Osteocyte (in vitro differentiated cells): Measurements from ENCODE around the gene KRTAP4-1. TPM values are rescaled to one million over a fixed set of nuclear protein-coding genes. Genes with fewer than 3 reads are reported as not detected.
"Not testable (repeated sequence)": the region's sequence is repeated elsewhere in the genome, so short reads cannot be mapped to it uniquely, and the experiment has no call there.

ENCODE experiments used
- DNase-seq: peaks from one replicate; pipeline ENCODE4 v3.0.0; 2021; ENCODE audit warnings: mixed read lengths; ENCODE audit not compliant: unreplicated experiment; ENCODE audit errors: extremely low spot score
- H3K27ac Mint-ChIP-seq: one replicate; pipeline ENCODE4 v1.8.0; 2021; ENCODE audit warnings: mild to moderate bottlenecking, mixed read lengths; ENCODE audit not compliant: unreplicated experiment
- H3K27me3 Mint-ChIP-seq: one replicate; pipeline ENCODE4 v1.8.0; 2021; ENCODE audit warnings: mixed read lengths; ENCODE audit not compliant: unreplicated experiment
- H3K36me3 Mint-ChIP-seq: one replicate; pipeline ENCODE4 v1.8.0; 2021; ENCODE audit warnings: mixed read lengths; ENCODE audit not compliant: unreplicated experiment
- H3K4me1 Mint-ChIP-seq: one replicate; pipeline ENCODE4 v1.8.0; 2021; ENCODE audit warnings: mixed read lengths; ENCODE audit not compliant: unreplicated experiment
- H3K4me3 Mint-ChIP-seq: one replicate; pipeline ENCODE4 v1.8.0; 2021; ENCODE audit warnings: mild to moderate bottlenecking, moderate library complexity, mixed read lengths; ENCODE audit not compliant: unreplicated experiment
- H3K9me3 Mint-ChIP-seq: one replicate; pipeline ENCODE4 v1.8.0; 2021; ENCODE audit warnings: mixed read lengths; ENCODE audit not compliant: unreplicated experiment
- total RNA-seq: library from RNA; stranded (reverse); gene quantifications from 2 replicates; pipeline ENCODE4 v1.2.1, GENCODE V29; 2021
- TF ChIP-seq, protein P1 (sequence below): fragments of 200-600 bp; sonication (generic); IDR thresholded peaks from 2 replicates; pipeline ENCODE4 v1.5.0; 2021; ENCODE audit warnings: antibody characterized with exemption, mild to moderate bottlenecking, moderate library complexity

KRTAP4-1 gene
- total RNA-seq, 1 donor from 2014 or later: not detected

DNA sequence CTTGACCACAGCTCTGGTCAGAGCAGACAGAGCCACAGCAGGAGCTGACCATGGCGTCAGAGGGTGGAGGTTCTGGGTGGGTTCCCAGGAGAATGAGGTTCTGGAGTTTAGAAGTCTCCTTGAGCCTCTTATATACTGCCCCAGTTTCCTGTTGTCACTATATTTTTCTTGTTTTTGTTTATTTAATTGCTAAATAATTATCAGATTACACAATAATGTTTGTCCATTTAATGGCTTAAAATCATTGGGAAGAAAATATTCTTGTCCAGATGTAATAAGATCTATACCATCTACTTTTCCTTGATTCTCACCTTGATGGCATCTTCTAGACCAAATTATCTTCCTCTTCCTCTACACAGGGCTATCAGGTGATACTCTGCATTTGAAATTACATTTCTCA is 16.6 kb downstream of the KRTAP4-1 start, which contains the start of gene KRTAP4-3:
Gene KRTAP4-3, minus strand, starts transcription at position 101 of the 400 bp plus-strand sequence. Its CDS starts 49 bp downstream, at position 52.
- TF ChIP-seq, protein P1, sequence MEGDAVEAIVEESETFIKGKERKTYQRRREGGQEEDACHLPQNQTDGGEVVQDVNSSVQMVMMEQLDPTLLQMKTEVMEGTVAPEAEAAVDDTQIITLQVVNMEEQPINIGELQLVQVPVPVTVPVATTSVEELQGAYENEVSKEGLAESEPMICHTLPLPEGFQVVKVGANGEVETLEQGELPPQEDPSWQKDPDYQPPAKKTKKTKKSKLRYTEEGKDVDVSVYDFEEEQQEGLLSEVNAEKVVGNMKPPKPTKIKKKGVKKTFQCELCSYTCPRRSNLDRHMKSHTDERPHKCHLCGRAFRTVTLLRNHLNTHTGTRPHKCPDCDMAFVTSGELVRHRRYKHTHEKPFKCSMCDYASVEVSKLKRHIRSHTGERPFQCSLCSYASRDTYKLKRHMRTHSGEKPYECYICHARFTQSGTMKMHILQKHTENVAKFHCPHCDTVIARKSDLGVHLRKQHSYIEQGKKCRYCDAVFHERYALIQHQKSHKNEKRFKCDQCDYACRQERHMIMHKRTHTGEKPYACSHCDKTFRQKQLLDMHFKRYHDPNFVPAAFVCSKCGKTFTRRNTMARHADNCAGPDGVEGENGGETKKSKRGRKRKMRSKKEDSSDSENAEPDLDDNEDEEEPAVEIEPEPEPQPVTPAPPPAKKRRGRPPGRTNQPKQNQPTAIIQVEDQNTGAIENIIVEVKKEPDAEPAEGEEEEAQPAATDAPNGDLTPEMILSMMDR: no peak
- Mint-ChIP-seq H3K27ac (no peak within 1 kb of the TSS), H3K4me1 (no peaks in the 10 kb centered on the region), H3K36me3 (no peaks in the 10 kb centered on the region), H3K27me3 (no peaks in the 10 kb centered on the region), H3K9me3 (no peaks in the 10 kb centered on the region), H3K4me3 (no peak within 1 kb of the TSS)
- no peak for DNase-seq

DNA sequence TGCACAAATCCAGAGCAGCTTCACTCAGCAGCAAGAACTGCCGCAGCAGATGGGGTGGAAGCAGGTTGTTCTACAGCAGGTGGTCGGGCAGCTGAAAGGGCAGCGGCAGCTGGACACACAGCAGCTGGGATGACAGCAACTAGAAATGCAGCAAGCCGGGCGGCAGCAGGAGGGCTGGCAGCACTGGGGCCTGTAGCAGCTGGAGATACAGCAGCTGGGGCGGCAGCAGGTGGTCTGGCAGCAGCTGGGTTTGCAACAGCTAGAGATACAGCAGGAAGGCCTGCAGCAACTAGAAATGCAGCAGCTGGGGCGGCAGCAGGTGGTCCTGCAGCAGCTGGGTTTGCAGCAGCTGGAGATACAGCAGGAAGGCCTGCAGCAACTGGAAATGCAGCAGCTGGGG is 17.1 kb downstream of the KRTAP4-1 start:
- H3K36me3 Mint-ChIP-seq: no peaks in the 10 kb centered on the region
- no peaks in the 10 kb centered on the region for H3K27me3 Mint-ChIP-seq
- no peaks in the 10 kb centered on the region for H3K9me3 Mint-ChIP-seq
- H3K4me1 Mint-ChIP-seq: no peaks in the 10 kb centered on the region
- DNase-seq: no peak
- no peak overlapping the region for H3K4me3 Mint-ChIP-seq
- TF ChIP-seq, protein P1: no peak
- H3K27ac Mint-ChIP-seq: no peak overlapping the region

DNA sequence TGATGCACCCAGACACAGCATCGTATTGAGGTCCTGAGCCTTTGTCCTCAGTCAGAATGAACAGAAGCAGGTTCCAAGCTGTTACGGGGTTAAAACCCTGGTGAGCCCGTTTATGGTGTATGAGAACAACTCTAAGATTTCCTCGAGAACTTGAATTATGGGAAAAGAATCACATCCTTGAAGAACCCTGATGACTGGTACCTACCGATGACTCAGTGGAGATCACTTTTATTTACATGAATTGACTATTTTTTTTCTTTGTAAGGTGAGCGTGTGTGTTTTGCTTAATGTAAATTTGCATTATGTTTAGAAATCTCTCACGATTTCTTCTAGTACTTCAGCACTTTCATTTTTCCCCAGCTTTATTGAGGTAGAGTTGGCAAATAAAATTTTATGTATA is 20.9 kb downstream of the KRTAP4-1 start:
- Mint-ChIP-seq H3K27ac (no peak overlapping the region), H3K27me3 (no peaks in the 10 kb centered on the region), H3K4me3 (no peak overlapping the region), H3K36me3 (no peaks in the 10 kb centered on the region), H3K9me3 (no peaks in the 10 kb centered on the region), H3K4me1 (no peaks in the 10 kb centered on the region)
- DNase-seq: no peak
- TF ChIP-seq, protein P1: no peak

DNA sequence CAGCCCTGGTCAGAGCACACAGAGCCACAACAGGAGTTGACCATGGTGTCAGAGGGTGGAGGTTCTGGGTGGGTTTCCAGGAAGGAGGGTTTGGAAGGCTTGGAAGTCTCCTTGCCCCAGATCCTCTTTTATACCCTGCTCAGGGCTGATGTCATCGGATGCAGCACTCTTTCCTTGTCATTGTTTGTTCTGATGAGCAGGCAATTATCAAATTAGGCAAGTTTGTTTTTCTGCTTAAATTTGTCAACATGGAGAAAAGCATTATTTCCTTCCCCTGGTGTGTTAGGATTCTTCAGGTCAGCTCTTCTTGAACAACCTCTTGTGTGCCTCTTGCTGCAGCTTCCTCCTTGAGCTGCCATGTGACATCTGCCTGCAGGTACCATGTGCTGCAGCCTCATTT is 24.1 kb downstream of the KRTAP4-1 start, which contains the start of gene KRTAP4-4:
Gene KRTAP4-4, minus strand, starts transcription at position 101 of the 400 bp plus-strand sequence. Its CDS starts 57 bp downstream, at position 44.
- DNase-seq: no peak
- no peaks in the 10 kb centered on the region for H3K36me3 Mint-ChIP-seq
- H3K27me3 Mint-ChIP-seq: no peaks in the 10 kb centered on the region
- no peak within 1 kb of the TSS for H3K27ac Mint-ChIP-seq
- no peaks in the 10 kb centered on the region for H3K9me3 Mint-ChIP-seq
- no peak within 1 kb of the TSS for H3K4me3 Mint-ChIP-seq
- no peaks in the 10 kb centered on the region for H3K4me1 Mint-ChIP-seq
- TF ChIP-seq, protein P1: no peak

DNA sequence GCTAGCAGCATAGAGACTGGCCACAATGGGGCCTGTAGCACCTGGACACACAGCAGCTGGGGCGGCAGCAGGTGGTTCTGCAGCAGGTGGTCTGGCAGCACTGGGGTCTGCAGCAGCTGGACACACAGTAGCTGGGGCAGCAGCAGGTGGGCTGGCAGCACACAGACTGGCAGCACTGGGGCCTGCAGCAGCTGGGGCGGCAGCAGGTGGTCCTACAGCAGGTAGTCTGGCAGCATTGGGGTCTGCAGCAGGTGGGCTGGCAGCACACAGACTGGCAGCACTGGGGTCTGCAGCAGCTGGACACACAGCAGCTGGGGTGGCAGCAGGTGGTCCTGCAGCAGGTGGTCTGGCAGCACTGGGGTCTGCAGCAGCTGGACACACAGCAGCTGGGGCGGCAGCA is 24.5 kb downstream of the KRTAP4-1 start:
- H3K27me3 Mint-ChIP-seq, H3K4me1 Mint-ChIP-seq, H3K4me3 Mint-ChIP-seq, DNase-seq, H3K36me3 Mint-ChIP-seq, H3K27ac Mint-ChIP-seq, H3K9me3 Mint-ChIP-seq: not testable (repeated sequence)

DNA sequence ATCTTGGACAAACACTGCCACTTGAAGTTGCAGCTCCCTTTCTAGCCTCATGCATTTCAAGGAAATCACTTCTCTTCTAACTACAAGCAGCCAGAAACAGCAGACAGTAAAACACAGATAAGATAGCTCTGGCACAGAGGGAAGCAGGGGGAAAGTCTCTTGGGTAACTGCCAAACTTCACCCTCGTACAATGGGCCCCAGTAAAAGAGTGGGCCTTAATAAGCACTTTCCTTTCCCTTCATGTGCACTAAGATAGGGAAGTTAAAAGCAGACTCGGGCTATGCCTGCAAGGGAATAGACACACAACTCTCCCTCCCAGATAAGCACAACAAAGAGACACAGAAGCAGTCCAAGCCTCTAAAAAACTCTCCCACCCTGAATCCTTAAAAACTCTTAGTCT is 30.9 kb downstream of the KRTAP4-1 start:
- TF ChIP-seq, protein P1: no peak
- no peak overlapping the region for H3K4me3 Mint-ChIP-seq
- no peaks in the 10 kb centered on the region for H3K27me3 Mint-ChIP-seq
- H3K36me3 Mint-ChIP-seq: no peaks in the 10 kb centered on the region
- H3K9me3 Mint-ChIP-seq: no peaks in the 10 kb centered on the region
- DNase-seq: no peak
- H3K27ac Mint-ChIP-seq: no peak overlapping the region
- H3K4me1 Mint-ChIP-seq: no peaks in the 10 kb centered on the region
